Activated T-cell treated with anti-CD3 and anti-CD28 coated beads, Interleukin-2, amount 50 U/mL, for 48 hours (primary cell): ENCODE results near the gene CREG2.
"Not testable (repeated sequence)": the region's sequence is repeated elsewhere in the genome, so short reads cannot be mapped to it uniquely, and the experiment has no call there.

Experiments
- DNase-seq, 2 experiments: peaks; one replicate each; pipeline ENCODE4 v3.0.0-alpha.2; 2020

Gene CREG2

DNA sequence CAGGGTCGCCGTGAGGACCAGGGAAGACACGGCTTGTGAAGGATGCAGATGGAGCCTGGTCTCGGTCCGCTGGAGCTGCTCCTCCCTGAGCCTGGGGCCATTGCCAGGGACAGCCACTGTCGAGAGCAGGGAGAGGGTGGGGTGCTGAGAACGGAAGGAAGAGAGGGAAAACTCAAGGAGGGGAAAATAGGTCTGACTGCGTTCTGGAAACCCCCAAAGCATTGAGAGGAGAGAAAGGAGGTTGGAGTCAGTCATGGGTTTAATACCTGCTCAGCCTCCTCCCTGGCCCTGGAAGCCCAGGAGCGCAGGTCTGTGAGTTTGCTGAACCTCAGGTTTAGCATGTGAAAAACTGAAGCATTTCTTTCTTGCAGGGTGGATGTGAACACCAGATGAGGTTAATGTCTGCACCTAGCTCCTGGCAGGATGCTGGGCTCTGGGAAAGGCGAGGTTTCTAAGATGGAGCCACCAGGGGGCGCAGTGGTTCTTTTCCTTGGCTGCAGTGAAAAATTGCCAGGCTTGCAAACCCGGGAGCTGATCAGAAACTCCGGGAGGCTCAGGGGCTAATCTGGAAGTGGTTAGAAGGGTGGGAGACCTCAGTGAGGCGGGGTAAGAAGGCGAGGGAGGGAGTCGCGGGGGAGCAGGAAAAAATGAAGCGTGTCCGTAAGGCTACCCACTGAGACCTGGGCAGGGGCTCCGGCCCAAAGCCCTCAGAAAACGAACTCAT, 45.2 kb downstream of the CREG2 start:
- peak; percentile 84 for DNase-seq

DNA sequence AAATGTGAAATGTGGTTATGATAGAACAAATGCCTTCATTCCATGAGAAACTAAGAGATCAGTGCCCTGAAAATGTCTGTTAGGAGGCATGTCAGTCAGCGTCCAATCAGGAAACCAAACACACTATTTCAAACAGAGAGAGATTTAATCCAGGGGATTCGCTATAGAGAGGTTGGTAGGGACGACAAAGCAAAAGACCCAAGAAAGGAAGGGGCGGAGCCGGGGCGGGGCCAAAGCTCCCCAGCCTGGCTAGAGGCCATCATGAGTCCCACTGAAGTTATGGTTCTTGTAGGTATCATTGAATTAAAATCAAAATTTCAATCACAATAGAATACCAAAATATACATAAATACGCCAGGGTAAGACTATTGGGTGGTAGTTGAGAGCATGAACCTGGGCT, 45.9 kb downstream of the CREG2 start:
- peak; percentile 53 to 63 for DNase-seq

DNA sequence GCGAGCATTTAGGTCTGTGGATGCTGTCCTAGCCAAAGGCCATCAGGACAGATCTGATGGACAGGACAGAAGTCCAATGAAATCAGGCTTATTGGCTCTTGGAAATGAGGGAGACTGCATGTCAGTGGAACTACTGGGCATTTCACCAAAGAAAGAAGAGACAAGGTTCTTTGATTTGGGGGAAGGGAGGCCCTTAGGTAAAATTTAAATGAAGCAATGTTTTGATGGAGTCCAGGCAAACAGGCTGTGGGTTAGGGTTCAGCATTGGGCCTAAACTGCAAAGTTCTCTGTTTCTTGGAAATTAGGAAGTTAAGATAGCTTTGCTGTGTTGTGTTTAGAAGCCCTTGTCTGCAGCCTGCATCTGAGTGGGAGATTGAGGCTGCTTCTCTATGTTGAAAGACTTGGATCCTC, 47.2 kb downstream of the CREG2 start:
- no peak for DNase-seq

DNA sequence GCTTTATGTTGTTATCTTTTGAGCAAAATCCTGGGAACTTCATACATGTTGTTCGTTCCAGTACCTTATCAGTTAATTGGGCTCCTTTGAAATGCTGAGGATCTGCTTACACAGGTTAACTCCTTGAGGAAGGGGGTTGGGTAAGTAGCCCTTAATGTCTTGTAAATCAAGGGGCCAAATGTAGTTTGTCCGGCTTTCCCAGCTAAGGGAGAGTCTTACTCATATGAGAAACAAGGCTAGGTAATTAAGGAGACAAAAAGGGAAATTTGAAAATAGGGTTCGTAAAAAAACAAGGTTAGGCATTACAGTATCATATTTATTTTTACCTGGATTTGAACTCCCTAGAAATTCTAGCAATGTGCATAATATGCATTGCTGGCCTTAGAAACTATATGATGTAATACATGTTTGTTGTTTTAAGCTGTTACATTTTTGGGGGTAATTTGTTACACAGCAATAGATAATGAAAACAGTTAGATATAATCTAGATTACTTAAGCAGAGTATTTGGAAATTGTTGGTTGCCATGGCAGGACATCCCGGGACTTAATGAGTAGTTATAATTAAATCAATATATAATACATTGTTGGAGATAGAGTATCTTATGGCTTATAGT, 47.9 kb downstream of the CREG2 start:
- DNase-seq: no peak

DNA sequence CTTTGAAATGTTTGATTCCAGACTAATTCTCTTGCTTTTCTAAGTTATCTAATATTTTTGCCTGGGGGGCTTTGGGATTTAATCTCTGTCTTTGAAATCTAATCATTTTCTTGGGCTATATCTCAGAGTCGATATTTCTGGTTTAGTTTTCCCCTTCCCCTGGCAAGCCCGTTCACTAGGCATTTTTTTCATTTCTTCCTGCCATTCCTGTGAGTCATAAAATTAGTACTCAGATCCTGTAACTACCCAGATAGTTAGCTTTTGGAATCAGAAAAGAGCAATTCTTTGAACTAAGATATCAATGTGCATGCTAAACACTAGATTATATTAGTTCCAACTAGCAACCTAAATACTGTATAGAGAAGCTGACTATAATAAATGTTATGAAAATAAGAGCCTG, 49.4 kb downstream of the CREG2 start:
- DNase-seq: no peak

DNA sequence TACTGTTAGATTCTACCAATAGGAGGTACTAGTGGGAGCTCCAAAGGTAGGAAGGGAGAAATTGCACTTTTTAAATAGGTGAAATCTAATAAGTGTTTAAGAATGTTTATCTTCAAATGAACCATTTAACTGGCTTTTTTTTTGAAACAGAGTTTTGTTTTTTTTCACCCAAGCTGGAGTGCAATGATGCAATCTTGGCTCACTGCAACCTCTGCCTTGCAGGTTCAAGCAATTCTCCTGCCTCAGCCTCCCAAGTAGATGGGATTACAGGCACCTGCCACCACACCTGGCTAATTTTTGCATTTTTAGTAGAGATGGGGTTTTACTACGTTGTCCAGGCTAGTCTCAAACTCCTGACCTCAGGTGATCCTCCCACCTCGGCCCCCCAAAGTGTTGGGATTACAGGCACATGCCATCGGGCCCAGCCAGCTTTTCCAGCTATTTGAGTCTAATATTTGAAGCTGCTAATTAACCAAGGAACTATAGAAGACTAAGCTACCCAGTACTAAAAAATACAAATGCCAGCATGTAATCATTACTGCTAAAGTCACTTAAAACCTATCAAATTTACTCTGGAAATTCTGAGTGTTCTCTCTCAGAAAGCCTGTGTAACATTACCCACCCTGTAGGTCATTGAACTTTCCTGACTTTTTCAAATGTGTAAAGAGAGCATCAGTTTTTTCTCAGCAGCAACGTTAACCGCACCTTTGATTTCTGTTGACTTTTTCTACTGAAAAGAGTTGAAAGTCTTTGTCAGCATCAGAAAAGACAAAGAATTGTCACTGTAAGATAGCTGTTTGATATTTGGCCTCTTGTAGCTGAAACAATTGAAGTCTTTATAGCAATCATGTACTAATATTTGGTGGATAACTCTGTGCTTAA, 54.2 kb downstream of the CREG2 start:
- DNase-seq: no peak

DNA sequence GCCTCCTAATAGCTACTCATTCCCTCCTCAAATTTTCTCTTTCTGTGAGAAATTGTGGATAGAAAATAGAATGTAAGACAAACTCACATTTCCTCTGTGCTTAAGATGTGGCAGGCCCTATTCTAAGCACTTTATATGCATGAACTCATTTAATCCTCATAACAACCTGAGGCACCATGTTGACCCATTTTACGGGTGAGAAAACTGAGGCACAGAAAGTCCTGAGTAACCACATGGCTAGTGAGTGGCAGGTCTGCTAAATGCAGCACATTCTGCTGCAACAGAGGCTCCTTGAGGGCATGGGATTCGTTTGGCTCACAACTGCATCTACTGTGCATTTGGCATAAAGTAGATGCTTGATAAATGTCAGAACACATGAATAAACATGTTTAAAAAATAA, 56.1 kb downstream of the CREG2 start:
- DNase-seq: no peak

DNA sequence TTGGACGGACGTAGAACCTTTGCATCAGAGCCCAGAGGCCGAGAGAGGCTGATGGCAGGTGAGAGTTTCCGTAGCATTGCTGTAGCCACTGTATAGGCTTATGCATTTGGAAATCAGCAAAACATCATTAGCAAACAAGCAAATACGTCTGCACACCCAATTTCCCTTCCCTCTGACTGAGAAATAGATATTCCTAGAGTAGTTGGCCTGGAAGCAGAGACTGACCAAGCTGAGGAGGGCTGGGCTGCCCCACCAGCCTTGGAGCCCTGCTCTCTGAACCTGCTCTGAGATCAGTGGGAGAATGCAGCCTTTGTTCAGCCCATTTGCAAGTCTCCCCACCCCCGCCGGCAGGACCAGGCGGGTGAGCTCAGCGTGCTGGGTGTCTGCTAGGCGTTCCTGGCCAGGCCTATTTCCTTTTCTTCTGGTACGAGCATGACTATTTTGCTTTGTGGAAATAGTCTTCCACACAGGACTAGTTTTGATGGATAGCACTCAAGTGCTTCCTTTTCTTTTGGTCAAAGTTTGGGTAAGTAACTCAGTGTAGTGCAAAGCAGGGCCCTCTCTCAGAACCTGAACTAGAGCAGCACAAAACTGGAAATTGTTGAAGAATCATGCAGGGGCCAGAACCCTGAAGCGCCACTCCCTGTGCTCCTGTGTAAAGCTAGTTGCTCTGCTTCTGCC, 56.9 kb downstream of the CREG2 start:
- DNase-seq: peak; percentile 62 to 66

DNA sequence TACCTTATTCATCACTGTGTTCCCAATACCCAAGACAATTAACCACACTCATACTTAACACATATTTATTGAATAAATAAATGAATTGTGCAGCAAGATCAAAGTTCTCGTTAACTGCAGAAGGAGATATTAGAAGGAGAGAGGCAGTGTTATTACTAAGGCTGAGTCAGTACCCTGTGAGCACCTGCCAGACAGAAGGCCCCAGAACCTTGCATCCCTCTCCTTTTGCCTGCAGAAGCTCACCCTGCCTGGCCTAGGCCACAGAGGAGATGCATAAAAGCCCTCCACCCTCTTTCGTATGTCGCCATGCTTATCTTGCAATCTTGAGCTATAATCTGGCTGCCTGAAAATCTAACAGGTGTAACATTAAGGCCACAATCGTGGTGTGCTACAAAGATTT, 58.3 kb downstream of the CREG2 start:
- DNase-seq: no peak

DNA sequence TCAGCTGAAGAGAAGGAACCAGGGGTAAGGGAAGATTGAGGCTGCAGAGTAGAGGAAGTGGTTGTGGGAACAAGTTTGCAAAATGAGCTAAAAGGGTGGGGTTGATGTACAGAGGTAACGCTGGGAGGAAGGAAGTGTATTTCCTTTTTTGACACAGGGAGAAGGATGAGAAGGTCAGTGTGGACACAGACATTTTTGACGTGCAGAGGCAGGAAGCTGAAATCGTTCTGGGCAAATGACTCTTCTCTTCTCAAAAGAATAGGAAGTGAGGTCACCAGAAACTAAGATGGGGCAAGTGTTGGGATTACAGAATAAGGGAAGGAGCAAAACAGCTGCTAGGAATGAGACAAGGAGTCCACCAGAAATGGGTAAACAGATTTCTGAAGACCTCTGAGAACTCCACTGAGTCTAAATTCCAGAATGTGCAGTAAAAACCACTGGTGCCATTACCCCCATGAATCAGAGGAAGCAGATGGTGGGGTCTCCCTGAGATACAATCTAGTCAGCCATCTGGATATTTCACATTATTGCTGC, 58.8 kb downstream of the CREG2 start:
- DNase-seq: no peak

DNA sequence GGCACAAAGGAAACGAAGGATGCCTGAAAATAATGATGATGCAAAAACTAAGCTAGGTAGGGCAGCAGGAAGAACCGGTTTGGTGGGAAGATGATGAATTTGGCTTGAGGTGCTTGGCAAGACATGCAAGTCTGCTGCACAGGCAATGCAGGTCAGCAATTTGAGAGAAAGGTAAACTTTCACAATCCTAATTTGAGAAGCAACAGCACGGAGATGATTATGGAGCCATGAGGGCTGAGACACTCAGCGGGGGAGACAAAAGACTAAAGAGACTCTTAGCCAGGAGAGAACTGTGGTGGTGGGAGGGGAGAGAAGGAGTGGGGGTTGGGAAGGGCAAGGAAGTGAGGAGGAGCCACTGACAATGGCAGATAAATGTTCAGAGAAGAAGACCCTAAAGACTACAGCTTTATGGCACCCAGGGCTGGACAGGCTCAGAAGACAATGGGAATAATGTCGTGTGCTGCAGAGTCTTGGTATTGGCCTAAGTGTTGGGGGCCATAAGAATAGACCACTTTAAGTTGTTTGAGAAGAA, 59.4 kb downstream of the CREG2 start:
- DNase-seq: no peak

DNA sequence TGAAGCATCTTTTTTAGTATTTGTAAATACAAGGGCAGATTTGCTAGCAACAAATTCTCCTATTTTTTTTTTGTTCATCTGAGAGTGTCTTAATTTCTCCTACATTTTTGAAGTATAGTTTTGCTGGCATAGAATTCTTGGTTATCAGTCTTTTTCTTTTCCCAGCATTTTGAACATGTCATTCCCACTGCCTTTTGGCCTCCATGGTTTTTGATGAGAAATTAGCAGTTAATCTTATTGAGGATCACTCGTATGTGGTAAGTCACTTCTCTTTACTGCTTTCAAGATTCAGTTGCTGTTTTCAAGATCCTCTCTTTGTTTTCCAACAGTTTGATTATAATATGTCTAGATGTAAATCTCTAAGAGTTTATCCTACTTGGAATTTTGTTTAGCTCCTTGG, 61.9 kb downstream of the CREG2 start:
- DNase-seq: no peak

DNA sequence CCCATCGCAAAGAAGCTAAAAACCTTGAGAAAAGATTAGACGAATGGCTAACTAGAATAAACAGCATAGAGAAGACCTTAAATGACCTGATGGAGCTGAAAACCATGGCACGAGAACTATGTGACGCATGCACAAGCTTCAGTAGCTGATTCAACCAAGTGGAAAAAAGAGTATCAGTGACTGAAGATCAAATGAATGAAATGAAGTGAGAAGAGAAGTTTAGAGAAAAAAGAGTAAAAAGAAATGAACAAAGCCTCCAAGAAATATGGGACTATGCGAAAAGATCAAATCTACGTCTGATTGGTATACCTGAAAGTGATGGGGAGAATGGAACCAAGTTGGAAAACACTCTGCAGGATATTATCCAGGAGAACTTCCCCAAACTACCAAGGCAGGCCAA, 70.7 kb downstream of the CREG2 start:
- not testable (repeated sequence) for DNase-seq

DNA sequence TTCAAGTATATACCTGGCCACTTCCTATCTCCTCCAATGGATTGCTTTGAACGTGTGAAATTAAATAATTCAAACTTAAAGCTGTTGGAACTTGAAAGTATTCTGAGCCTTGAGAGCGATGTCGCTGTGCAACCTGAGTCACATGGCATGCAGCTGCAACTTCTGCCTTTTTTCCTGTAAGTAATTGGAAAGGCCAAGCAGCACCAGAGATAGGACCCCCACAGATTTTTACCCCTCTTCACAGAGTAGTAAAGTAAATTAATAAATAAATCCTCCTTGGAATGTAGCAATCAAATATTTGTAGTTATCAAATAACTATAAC, 75.6 kb downstream of the CREG2 start:
- DNase-seq: no peak

DNA sequence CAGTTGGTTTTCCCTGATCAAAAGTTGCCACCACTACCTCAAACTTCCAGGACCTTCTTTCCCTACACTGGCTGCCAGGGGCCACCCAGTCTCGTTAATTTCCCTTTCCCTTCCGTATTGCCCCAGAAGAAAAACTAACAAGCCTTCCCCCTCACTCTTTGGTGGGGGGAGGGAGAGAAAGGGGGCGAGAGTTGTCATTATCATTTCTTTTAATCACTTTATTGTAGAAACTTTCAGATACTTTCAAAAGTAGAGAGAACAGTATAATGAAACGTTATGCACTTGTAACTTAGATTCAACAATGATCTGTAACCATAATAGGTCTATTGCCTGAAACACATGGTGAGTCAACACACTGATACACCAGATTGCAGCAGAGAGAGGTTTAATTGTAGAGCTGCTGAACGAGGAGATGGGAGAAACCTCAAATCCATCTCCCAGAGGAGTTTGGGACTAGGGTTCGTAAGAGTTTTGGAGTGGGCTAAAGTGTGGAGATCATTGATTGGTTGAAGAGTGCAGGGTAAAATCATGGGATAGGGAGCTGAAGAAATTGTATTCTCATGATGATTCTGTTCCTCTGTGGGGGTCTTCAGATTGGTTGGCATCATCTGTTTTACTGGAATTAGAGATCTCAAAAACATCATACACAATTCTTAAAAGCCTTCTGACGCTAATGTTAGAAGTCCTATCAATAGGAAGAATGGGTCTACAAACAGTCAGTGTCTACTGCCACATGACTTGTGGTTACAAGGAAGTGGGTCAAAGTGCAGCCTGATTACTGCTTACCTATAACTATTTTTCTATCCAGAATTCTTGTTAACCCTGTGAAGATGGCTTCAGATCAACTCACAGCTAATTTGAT, 76.2 kb downstream of the CREG2 start:
- no peak for DNase-seq

DNA sequence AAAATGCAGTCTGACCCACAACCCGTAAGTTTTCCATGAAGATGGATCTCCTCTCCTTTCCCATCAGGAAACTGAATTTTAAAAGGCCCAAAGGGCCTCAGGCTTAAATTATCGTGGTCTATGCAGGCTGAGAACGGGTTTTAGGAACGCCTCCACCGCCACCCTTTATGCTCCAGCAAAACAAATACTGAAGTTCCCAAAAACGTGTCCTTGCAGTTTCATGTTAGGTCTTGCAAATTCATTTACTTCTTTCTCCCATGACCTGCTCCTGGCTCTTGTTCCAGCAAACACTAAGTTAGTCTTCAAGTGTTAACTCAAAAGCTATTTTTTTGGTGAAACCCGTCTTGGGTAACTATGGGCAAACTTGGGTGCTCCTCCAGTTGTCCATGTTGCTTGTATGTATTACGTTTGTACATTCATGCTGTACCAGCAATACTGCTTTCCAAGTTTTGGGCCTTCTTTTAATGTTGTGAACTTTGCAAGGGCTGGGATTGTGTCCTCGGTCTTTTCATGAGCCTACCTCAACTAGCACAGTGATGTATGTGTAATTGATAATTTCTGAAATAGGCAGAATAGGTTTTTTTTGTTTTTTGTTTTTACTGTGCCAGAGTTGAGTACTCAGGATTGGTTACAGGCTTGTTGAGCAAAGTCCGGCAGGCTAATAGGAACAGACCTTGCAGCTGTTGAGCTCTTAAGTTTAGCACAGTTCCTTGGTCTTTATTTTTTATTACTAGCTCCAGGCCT, 77.0 kb downstream of the CREG2 start:
- DNase-seq: no peak

DNA sequence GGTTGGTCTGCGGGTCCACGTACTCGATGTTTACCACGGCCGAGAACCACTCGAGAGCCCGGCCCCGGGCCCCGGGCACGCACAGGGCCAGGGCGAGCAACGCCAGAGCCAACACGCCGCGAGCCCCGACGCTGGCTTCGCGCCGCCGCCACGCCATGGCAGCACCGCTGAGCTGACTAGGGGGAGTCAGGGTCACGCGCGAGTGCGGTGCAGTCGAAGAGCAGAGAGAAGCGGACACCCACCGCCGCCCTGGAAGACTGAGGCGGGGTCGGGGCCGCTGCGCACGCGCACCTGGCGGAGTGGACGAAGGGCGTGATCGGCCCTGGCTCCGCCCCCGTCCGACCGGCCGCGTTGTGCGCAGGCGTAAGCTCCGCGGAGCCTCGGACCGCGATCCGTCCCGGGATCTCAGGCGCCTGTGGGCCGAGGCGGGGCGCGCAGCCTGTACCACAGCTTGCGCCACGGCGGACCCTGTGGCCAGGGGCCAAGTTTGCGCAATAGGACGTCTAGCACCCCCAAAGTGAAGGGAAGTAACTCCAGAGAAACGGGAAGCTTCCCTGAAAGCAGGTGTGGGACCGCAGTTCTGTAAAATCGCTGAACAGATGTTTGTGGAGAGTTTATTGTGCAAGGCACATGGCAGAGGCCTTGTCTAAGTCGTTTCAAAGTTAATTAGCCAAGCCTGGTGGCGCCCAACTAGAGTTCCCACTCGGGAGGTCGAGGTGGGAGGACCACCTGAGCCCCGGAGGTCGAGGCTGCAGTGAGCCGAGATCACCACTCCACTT, 78.7 kb downstream of the CREG2 start, which contains the start of gene RNF149:
RNF149 (minus strand) TSS at position 270 of the 779 bp plus-strand sequence; CDS start at position 157, 113 bp downstream.
- DNase-seq: peak; percentile 93 to 94

DNA sequence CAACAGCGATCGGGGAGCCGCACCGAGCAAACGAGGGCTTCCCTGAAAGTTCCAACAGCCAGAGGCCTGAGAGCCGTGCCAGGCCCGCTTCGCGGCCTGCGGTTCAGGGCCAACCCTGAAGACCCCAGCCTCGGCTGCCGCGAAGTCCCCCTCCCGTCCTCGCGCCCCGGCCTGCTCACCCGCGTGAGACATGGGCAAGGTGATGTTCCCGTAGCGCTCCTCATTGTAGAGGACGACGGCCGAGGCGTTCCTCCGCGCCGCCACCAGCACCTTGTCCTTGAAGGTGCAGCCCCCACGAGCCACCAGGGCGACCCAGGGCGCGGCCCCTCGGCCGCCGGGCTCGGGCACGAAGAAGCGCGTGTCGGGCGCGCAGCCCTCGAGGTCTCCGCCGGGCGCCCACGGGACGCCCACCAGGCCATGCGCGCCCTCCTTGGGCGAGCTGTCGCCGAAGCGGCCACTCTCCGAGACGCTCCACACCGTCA, 79.3 kb downstream of the CREG2 start:
- DNase-seq: peak; percentile 64 to 70

DNA sequence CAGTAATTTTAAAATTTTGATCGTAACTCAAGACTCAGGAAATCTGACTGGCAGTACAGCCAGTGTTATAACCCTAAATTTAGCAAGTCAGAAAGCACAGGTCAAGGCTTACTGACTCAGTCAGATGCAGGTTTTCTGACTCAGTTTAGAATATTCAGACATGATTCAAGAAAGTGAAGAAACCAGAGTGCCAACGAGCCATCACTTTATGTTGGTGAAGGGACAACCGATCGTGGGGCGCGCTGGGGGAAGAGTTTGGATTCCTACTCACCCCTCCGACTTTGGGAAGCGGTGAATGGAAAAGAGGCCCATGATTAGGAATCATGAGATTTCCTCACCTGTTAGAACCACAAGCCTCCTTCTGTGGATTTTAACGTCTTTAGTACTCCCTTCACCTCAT, 79.8 kb downstream of the CREG2 start:
- DNase-seq: peak; percentile 62 to 64

DNA sequence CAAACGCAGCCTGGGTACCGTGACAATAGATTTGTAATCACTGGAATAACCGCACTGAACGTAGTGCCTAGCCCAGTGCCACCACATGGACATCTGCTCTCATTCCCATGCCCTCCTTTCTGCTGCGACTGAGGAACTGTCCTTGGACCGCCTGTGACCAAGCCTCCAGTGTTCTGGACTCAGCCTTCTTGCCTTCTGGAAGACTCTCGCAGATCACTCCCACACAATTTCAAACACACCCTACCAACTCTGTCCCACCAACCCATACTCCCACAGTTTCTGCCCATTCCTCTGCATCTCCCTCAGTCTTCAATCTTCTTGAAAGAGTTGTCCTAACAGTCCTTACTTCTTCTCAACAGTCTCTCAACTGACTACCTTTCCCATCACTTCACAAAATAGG, 80.9 kb downstream of the CREG2 start:
- peak; percentile 47 to 50 for DNase-seq
